K562 (cell line): Measurements from ENCODE around the gene TTLL10. TPM values are rescaled to one million over a fixed set of nuclear protein-coding genes. Genes with fewer than 3 reads are reported as not detected.

ENCODE experiments used
- CBX3 ChIP-seq, 2 experiments: IDR thresholded peaks; 1 replicate in 1 of 2; 2 replicates in 1 of 2; pipeline ENCODE4 v1.6.1; 2012; ENCODE audit warnings: inconsistent platforms in 2 of 2, low read length in 2 of 2, borderline replicate concordance in 1 of 2, control low read depth in 1 of 2
- CSDE1 ChIP-seq, 2 experiments: fragments of 450-650 bp; IDR thresholded peaks; 2 replicates each; pipeline ENCODE4 v1.6.1; 2016; ENCODE audit warnings: mild to moderate bottlenecking in 1 of 2
- DMBX1 ChIP-seq: fragments of 250-450 bp; sonication (Bioruptor Pico); IDR thresholded peaks from 2 replicates; pipeline ENCODE4 v1.8.0; 2022; ENCODE audit warnings: inconsistent platforms, mild to moderate bottlenecking, moderate library complexity, borderline replicate concordance
- GABPA ChIP-seq: fragments of 200-800 bp; sonication (Bioruptor generic); conservative IDR thresholded peaks from 2 replicates; pipeline ENCODE4 v1.6.1; 2016; ENCODE audit warnings: low read depth, missing genetic modification characterization, missing compliant biosample characterization
- GATAD2A ChIP-seq: fragments of 450-650 bp; IDR thresholded peaks from 2 replicates; pipeline ENCODE4 v1.6.1; 2017
- HMGN3 ChIP-seq: IDR thresholded peaks from 2 replicates; pipeline ENCODE4 v1.6.1; 2011; ENCODE audit warnings: borderline replicate concordance, low read depth, mild to moderate bottlenecking, mixed read lengths, low read length; ENCODE audit not compliant: insufficient read length; ENCODE audit errors: extremely low read depth
- HSF4 ChIP-seq: fragments of 250-450 bp; sonication (Bioruptor Pico); IDR thresholded peaks from 2 replicates; pipeline ENCODE4 v2.1.2; 2022; ENCODE audit warnings: mild to moderate bottlenecking, moderate library complexity, borderline replicate concordance
- MYNN ChIP-seq, 2 experiments: sonication (generic); formaldehyde crosslinking in 1 of 2; IDR thresholded peaks; 2 replicates each; pipeline versions ENCODE4 v1.5.0 to v1.6.1; 2016 to 2020; ENCODE audit warnings: antibody characterized with exemption in 1 of 2, missing genetic modification reagents in 1 of 2
- NRF1 ChIP-seq, 2 experiments: fragments of 450-650 bp; IDR thresholded peaks in 1 of 2; conservative IDR thresholded peaks in 1 of 2; 2 replicates each; pipeline ENCODE4 v1.6.1; 2014; ENCODE audit warnings: mild to moderate bottlenecking in 2 of 2
- NUFIP1 ChIP-seq: fragments of 450-650 bp; IDR thresholded peaks from 2 replicates; pipeline ENCODE4 v1.6.1; 2018; ENCODE audit not compliant: partially characterized antibody
- PPARD ChIP-seq: fragments of 250-450 bp; sonication (Bioruptor Pico); IDR thresholded peaks from 2 replicates; pipeline ENCODE4 v1.8.0; 2022; ENCODE audit warnings: inconsistent platforms, mild to moderate bottlenecking, moderate library complexity
- RNF2 ChIP-seq: sonication (generic); IDR thresholded peaks from 2 replicates; pipeline ENCODE4 v1.6.1; 2016
- ZC3H8 ChIP-seq: fragments of 450-650 bp; IDR thresholded peaks from 2 replicates; pipeline ENCODE4 v1.6.1; 2017
- ZFP30 ChIP-seq: fragments of 250-450 bp; sonication (Bioruptor Pico); IDR thresholded peaks from 2 replicates; pipeline ENCODE4 v1.8.0; 2022; ENCODE audit warnings: moderate library complexity, mild to moderate bottlenecking, inconsistent platforms, borderline replicate concordance
- ZNF274 ChIP-seq: IDR thresholded peaks from 2 replicates; pipeline ENCODE4 v1.6.1; 2011; ENCODE audit warnings: low read depth, mild to moderate bottlenecking, low read length, moderate library complexity, borderline replicate concordance
- ZNF316 ChIP-seq: fragments of 450-650 bp; IDR thresholded peaks from 2 replicates; pipeline ENCODE4 v1.6.1; 2016
- ZNF431 ChIP-seq: sonication (generic); formaldehyde crosslinking; IDR thresholded peaks from 2 replicates; pipeline ENCODE4 v1.8.0; 2022; ENCODE audit warnings: mild to moderate bottlenecking, missing genetic modification reagents
- ZNF79 ChIP-seq: fragments of 250-450 bp; sonication (Bioruptor Pico); IDR thresholded peaks from 2 replicates; pipeline ENCODE4 v1.4.0; 2020; ENCODE audit warnings: low read depth, mild to moderate bottlenecking, moderate library complexity
- polyA plus RNA-seq, 8 experiments: library from polyadenylated mRNA; depleted of rRNA in 4 of 8; stranded (reverse) in 5 of 8; unstranded in 3 of 8; fragments of >200 nt; fragmentation: Nextera tagmentation in 2 of 8; fragmentation: Illumina TruSeq in 1 of 8; extraction: Ambion mirVana in 2 of 8; extraction: Trizol in 1 of 8; gene quantifications; 2 replicates each; pipeline versions ENCODE4 v1.2.1 to v1.2.3, GENCODE V29; 2011 to 2014; ENCODE audit warnings: inconsistent platforms in 1 of 8, missing spikeins in 1 of 8
- total RNA-seq, 7 experiments: library from RNA; depleted of rRNA in 6 of 7; stranded (reverse); fragments of >200 nt in 6 of 7; fragmentation: Illumina TruSeq in 2 of 7; extraction: Trizol in 2 of 7; gene quantifications; 2 replicates each; pipeline versions ENCODE4 v1.2.1 to v1.2.3, GENCODE V29; 2011 to 2021; ENCODE audit warnings: low replicate concordance in 1 of 7
- TF ChIP-seq, protein P1 (sequence below): fragments of 250-450 bp; sonication (Bioruptor Pico); IDR thresholded peaks from 2 replicates; pipeline ENCODE4 v1.8.0; 2021; ENCODE audit warnings: mild to moderate bottlenecking, moderate library complexity
- TF ChIP-seq, protein P2 (sequence below): sonication (generic); formaldehyde crosslinking; IDR thresholded peaks from 2 replicates; pipeline ENCODE4 v1.8.1; 2022; ENCODE audit warnings: missing genetic modification reagents
- TF ChIP-seq, protein P3 (sequence below), 2 experiments: fragments of 200-800 bp in 1 of 2; sonication (Bioruptor generic) in 1 of 2; sonication (generic) in 1 of 2; formaldehyde crosslinking in 1 of 2; IDR thresholded peaks in 1 of 2; conservative IDR thresholded peaks in 1 of 2; 2 replicates each; pipeline versions ENCODE4 v1.5.0 to v1.6.1; 2016 to 2020; ENCODE audit warnings: missing compliant biosample characterization in 1 of 2, missing genetic modification characterization in 1 of 2, missing genetic modification reagents in 1 of 2
- TF ChIP-seq, protein P4 (sequence below): fragments of 250-450 bp; sonication (Bioruptor Pico); IDR thresholded peaks from 2 replicates; pipeline ENCODE4 v1.5.0; 2020; ENCODE audit warnings: mild to moderate bottlenecking, borderline replicate concordance

Gene TTLL10
- total and polyA plus RNA-seq, 9 of the 15 experiments (the other 6 are each of a cell fraction or from before 2014, with no cell fraction given): not detected

DNA sequence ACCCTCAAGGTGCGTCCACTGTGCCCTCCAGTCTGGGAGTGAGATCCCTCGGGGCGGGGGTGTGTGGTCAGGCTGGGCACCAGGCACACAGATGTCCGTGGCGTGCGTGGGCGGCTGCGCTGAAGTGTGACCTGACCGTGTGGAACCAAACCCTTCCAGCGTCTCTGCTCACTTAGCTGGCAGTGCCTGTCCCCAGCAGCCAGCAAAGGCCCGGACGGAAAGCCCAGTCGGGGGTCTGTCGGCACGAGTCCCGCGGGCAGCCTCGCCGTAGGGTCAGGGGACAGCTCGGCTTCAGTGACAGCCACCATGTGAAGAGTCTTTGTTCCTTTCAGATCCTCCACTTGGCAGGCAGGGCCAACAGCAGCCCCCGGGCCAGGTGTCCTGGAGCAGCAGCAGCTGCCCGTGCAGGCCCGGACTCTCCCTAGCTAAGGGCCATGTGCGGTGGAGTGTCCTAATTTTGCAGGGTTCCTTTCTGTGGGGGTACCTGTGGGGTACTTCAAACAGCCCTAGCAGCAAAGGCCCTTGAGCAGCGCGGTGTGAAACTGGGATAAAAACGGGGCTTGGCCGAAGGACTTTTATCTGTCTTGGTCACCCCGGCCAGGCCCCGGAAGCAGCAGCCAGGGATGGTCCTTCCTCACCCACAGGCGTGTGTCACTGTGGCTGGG lies 11.6 kb downstream of the TTLL10 start (continued):
- no peak for TF ChIP-seq ZNF79 (CRISPR knock-in tag)
- TF ChIP-seq MYNN (IDR thresholded peaks at IDR 0.05): peak; percentile 99
- peak; percentile 92 for TF ChIP-seq MYNN (CRISPR knock-in tag; IDR thresholded peaks at IDR 0.05)
- TF ChIP-seq, protein P1, sequence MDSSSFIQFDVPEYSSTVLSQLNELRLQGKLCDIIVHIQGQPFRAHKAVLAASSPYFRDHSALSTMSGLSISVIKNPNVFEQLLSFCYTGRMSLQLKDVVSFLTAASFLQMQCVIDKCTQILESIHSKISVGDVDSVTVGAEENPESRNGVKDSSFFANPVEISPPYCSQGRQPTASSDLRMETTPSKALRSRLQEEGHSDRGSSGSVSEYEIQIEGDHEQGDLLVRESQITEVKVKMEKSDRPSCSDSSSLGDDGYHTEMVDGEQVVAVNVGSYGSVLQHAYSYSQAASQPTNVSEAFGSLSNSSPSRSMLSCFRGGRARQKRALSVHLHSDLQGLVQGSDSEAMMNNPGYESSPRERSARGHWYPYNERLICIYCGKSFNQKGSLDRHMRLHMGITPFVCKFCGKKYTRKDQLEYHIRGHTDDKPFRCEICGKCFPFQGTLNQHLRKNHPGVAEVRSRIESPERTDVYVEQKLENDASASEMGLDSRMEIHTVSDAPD: no peak
- no peak for TF ChIP-seq RNF2
- peak; percentile 66 for TF ChIP-seq GABPA (tag)
- TF ChIP-seq ZFP30 (CRISPR knock-in tag): no peak
- peak; percentile 44 to 59; a peak in 3 of 4 replicates for TF ChIP-seq NRF1 (conservative IDR thresholded peaks at IDR 0.05 in 1 of 2, IDR thresholded peaks at IDR 0.05 in 1 of 2)
- TF ChIP-seq PPARD (CRISPR knock-in tag): no peak
- TF ChIP-seq, protein P2, sequence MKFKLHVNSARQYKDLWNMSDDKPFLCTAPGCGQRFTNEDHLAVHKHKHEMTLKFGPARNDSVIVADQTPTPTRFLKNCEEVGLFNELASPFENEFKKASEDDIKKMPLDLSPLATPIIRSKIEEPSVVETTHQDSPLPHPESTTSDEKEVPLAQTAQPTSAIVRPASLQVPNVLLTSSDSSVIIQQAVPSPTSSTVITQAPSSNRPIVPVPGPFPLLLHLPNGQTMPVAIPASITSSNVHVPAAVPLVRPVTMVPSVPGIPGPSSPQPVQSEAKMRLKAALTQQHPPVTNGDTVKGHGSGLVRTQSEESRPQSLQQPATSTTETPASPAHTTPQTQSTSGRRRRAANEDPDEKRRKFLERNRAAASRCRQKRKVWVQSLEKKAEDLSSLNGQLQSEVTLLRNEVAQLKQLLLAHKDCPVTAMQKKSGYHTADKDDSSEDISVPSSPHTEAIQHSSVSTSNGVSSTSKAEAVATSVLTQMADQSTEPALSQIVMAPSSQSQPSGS (CRISPR knock-in tag): no peak
- no peak for TF ChIP-seq ZNF274
- TF ChIP-seq DMBX1 (CRISPR knock-in tag): no peak
- peak; percentile 68 for TF ChIP-seq HMGN3
- no peak for TF ChIP-seq GATAD2A
- no peak for TF ChIP-seq NUFIP1
- TF ChIP-seq ZNF431 (CRISPR knock-in tag): no peak
- no peak for TF ChIP-seq ZC3H8
- no peak for TF ChIP-seq CBX3 (IDR thresholded peaks at IDR 0.05; ENCODE audit: borderline replicate concordance in 1 of 2, low read length in 2 of 2)
- TF ChIP-seq, protein P3, sequence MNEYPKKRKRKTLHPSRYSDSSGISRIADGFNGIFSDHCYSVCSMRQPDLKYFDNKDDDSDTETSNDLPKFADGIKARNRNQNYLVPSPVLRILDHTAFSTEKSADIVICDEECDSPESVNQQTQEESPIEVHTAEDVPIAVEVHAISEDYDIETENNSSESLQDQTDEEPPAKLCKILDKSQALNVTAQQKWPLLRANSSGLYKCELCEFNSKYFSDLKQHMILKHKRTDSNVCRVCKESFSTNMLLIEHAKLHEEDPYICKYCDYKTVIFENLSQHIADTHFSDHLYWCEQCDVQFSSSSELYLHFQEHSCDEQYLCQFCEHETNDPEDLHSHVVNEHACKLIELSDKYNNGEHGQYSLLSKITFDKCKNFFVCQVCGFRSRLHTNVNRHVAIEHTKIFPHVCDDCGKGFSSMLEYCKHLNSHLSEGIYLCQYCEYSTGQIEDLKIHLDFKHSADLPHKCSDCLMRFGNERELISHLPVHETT (CRISPR knock-in tag; conservative IDR thresholded peaks at IDR 0.05 in 1 of 2, IDR thresholded peaks at IDR 0.05 in 1 of 2): peak in 1 of 2 experiments; percentile 40; a peak in 1 of 4 replicates
- no peak for TF ChIP-seq HSF4 (CRISPR knock-in tag)
- no peak for TF ChIP-seq CSDE1 (IDR thresholded peaks at IDR 0.05)
- TF ChIP-seq, protein P4, sequence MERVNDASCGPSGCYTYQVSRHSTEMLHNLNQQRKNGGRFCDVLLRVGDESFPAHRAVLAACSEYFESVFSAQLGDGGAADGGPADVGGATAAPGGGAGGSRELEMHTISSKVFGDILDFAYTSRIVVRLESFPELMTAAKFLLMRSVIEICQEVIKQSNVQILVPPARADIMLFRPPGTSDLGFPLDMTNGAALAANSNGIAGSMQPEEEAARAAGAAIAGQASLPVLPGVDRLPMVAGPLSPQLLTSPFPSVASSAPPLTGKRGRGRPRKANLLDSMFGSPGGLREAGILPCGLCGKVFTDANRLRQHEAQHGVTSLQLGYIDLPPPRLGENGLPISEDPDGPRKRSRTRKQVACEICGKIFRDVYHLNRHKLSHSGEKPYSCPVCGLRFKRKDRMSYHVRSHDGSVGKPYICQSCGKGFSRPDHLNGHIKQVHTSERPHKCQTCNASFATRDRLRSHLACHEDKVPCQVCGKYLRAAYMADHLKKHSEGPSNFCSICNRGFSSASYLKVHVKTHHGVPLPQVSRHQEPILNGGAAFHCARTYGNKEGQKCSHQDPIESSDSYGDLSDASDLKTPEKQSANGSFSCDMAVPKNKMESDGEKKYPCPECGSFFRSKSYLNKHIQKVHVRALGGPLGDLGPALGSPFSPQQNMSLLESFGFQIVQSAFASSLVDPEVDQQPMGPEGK (CRISPR knock-in tag): no peak
- no peak for TF ChIP-seq ZNF316
